ENCODE data around the gene AAGAB. TPM values are rescaled to one million over a fixed set of nuclear protein-coding genes. Genes with fewer than 3 reads are reported as not detected.

The AAGAB gene
- total and polyA plus RNA-seq, 2 donors (not counting 1 experiment from before 2014, with no cell fraction given): 9.4 to 25.0 TPM

GRCh38 chr15:67168694-67169093, 85.8 kb downstream of the AAGAB start:
- peaks cover 13 to 84% of the 10 kb centered on the region in 2 experiments for H3K36me3 ChIP-seq (replicated peaks in 1 of 2; ENCODE audit: control extremely low read depth in 1 of 2, control insufficient read depth in 1 of 2, extremely low read depth in 1 of 2, insufficient read depth in 2 of 2, low read length in 1 of 2)
- H3K27me3 Mint-ChIP-seq: no peaks in the 10 kb centered on the region
- intact Hi-C loops (cut with micrococcal nuclease): no loop called here
- 91% methylated on average over 5 of the region's 6 CpGs for WGBS (ENCODE audit: insufficient coverage)
- no peak overlapping the region for H3K27ac Mint-ChIP-seq
- H3K9me3 Mint-ChIP-seq (ENCODE audit: insufficient read depth): no peaks in the 10 kb centered on the region
- peaks cover 62% of the 10 kb centered on the region for H3K79me2 ChIP-seq (ENCODE audit: control insufficient read depth, insufficient read depth, low read length)
- H3K27me3 ChIP-seq (replicated peaks in 1 of 4; ENCODE audit: control extremely low read depth in 1 of 4, control insufficient read depth in 3 of 4, insufficient read depth in 4 of 4, low read length in 3 of 4): no peaks in the 10 kb centered on the region
- no peak overlapping the region for H3K9ac ChIP-seq (ENCODE audit: low read length)
- no peak overlapping the region for H2AFZ ChIP-seq (ENCODE audit: insufficient read depth, low read depth, low read length, poor library complexity, severe bottlenecking)
- H3K4me3 Mint-ChIP-seq: no peak overlapping the region
- ChIA-PET POLR2A (no interaction called here), CTCF (interaction anchor here (0.9 to 2.3 kb wide), 2 partner anchors 88 to 222 kb away, joined by 3 to 10 read pairs; no protein-coding TSS in a partner anchor)
- H3K4me3 ChIP-seq (ENCODE audit: control extremely low read depth in 1 of 5, extremely low read depth in 1 of 5, insufficient read depth in 1 of 5, low read depth in 2 of 5, low read length in 4 of 5): no peak overlapping the region
- H3K4me1 ChIP-seq (ENCODE audit: control insufficient read depth in 2 of 2, insufficient read depth in 2 of 2, low read length in 2 of 2): peaks cover 0 to under 1% of the 10 kb centered on the region in 2 donors
- ATAC-seq (ENCODE audit: low read depth) (no peak), DNase-seq (no peak)
- H3K4me1 Mint-ChIP-seq: peaks cover 21% of the 10 kb centered on the region
- no peaks in the 10 kb centered on the region for H3K9me3 ChIP-seq (ENCODE audit: control extremely low read depth in 1 of 3, control insufficient read depth in 2 of 3, insufficient read depth in 1 of 3, low read length in 2 of 3)
- no peak overlapping the region for H3K27ac ChIP-seq (ENCODE audit: low read length in 2 of 2)
- no peak for TF ChIP-seq EZH2 (IDR thresholded peaks at IDR 0.05; ENCODE audit: borderline replicate concordance, insufficient read depth, low read depth, low read length, poor library complexity, severe bottlenecking)
- TF ChIP-seq CTCF (IDR thresholded peaks at IDR 0.05): no peak
- no peak overlapping the region for H3K4me2 ChIP-seq (replicated peaks; ENCODE audit: low read depth, low read length, poor library complexity, severe bottlenecking)
- H4K20me1 ChIP-seq (ENCODE audit: control insufficient read depth, insufficient read depth, low read length, poor library complexity, severe bottlenecking): peaks cover 97% of the 10 kb centered on the region

- ATAC-seq (ENCODE audit: low read depth) (no peak), DNase-seq (no peak)
- 90% methylated on average over 4 of the region's 4 CpGs for WGBS (ENCODE audit: insufficient coverage)
- Mint-ChIP-seq H3K27ac (peak overlapping the region; percentile 73), H3K27me3 (no peaks in the 10 kb centered on the region), H3K9me3 (ENCODE audit: insufficient read depth) (no peaks in the 10 kb centered on the region), H3K4me3 (no peak overlapping the region), H3K4me1 (peaks cover 24% of the 10 kb centered on the region)
- no peaks in the 10 kb centered on the region for H3K27me3 ChIP-seq (replicated peaks in 1 of 4; ENCODE audit: control extremely low read depth in 1 of 4, control insufficient read depth in 3 of 4, insufficient read depth in 4 of 4, low read length in 3 of 4)
- no peak overlapping the region for H3K27ac ChIP-seq (ENCODE audit: low read length in 2 of 2)
- no peak overlapping the region for H3K4me3 ChIP-seq (ENCODE audit: control extremely low read depth in 1 of 5, extremely low read depth in 1 of 5, insufficient read depth in 1 of 5, low read depth in 2 of 5, low read length in 4 of 5)
- peaks cover 0 to 7% of the 10 kb centered on the region in 2 donors for H3K4me1 ChIP-seq (ENCODE audit: control insufficient read depth in 2 of 2, insufficient read depth in 2 of 2, low read length in 2 of 2)
- POLR2A ChIA-PET: no interaction called here
- no peak overlapping the region for H3K4me2 ChIP-seq (replicated peaks; ENCODE audit: low read depth, low read length, poor library complexity, severe bottlenecking)
- peaks cover 97% of the 10 kb centered on the region for H4K20me1 ChIP-seq (ENCODE audit: control insufficient read depth, insufficient read depth, low read length, poor library complexity, severe bottlenecking)
- intact Hi-C loops (cut with micrococcal nuclease): no loop called here
- peaks cover 61% of the 10 kb centered on the region for H3K79me2 ChIP-seq (ENCODE audit: control insufficient read depth, insufficient read depth, low read length)
- H3K9me3 ChIP-seq (ENCODE audit: control extremely low read depth in 1 of 3, control insufficient read depth in 2 of 3, insufficient read depth in 1 of 3, low read length in 2 of 3): no peaks in the 10 kb centered on the region
- no peak overlapping the region for H3K9ac ChIP-seq (ENCODE audit: low read length)
- no peak for TF ChIP-seq CTCF (IDR thresholded peaks at IDR 0.05)
- no peak for TF ChIP-seq EZH2 (IDR thresholded peaks at IDR 0.05; ENCODE audit: borderline replicate concordance, insufficient read depth, low read depth, low read length, poor library complexity, severe bottlenecking)
- CTCF ChIA-PET: no interaction called here
- no peak overlapping the region for H2AFZ ChIP-seq (ENCODE audit: insufficient read depth, low read depth, low read length, poor library complexity, severe bottlenecking)
- H3K36me3 ChIP-seq (replicated peaks in 1 of 2; ENCODE audit: control extremely low read depth in 1 of 2, control insufficient read depth in 1 of 2, extremely low read depth in 1 of 2, insufficient read depth in 2 of 2, low read length in 1 of 2): peaks cover 13 to 81% of the 10 kb centered on the region in 2 experiments
Measured at GRCh38 chr15:67167091-67167490, 87.4 kb downstream of the AAGAB start.

All from B cell (primary cell).